ENCODE data around the gene SPAG17.

The SPAG17 gene

GRCh38 chr1:118093017-118093416 lies 92.0 kb downstream of the SPAG17 start:
- TF ChIP-seq, protein P1, sequence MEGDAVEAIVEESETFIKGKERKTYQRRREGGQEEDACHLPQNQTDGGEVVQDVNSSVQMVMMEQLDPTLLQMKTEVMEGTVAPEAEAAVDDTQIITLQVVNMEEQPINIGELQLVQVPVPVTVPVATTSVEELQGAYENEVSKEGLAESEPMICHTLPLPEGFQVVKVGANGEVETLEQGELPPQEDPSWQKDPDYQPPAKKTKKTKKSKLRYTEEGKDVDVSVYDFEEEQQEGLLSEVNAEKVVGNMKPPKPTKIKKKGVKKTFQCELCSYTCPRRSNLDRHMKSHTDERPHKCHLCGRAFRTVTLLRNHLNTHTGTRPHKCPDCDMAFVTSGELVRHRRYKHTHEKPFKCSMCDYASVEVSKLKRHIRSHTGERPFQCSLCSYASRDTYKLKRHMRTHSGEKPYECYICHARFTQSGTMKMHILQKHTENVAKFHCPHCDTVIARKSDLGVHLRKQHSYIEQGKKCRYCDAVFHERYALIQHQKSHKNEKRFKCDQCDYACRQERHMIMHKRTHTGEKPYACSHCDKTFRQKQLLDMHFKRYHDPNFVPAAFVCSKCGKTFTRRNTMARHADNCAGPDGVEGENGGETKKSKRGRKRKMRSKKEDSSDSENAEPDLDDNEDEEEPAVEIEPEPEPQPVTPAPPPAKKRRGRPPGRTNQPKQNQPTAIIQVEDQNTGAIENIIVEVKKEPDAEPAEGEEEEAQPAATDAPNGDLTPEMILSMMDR (IDR thresholded peaks at IDR 0.05; ENCODE audit: borderline replicate concordance, extremely low read depth, low read length, poor library complexity, severe bottlenecking) = no peak
- TF ChIP-seq EZH2 (IDR thresholded peaks at IDR 0.05; ENCODE audit: borderline replicate concordance, low read depth, low read length, severe bottlenecking) = no peak
- Histone ChIP-seq H3K4me1 (ENCODE audit: insufficient read depth, low read length) (no peaks in the 10 kb centered on the region), H3K27ac (ENCODE audit: low read length) (no peak overlapping the region), H3K4me3 (ENCODE audit: low read depth in 1 of 2, low read length in 2 of 2) (no peak overlapping the region), H3K27me3 (ENCODE audit: insufficient read depth, low read length, poor library complexity) (no peaks in the 10 kb centered on the region), H2AFZ (ENCODE audit: low read depth, low read length) (no peak overlapping the region), H3K36me3 (ENCODE audit: insufficient read depth, low read length) (no peaks in the 10 kb centered on the region), H3K9ac (ENCODE audit: low read depth, low read length) (no peak overlapping the region), H4K20me1 (ENCODE audit: insufficient read depth, low read length) (no peaks in the 10 kb centered on the region), H3K4me2 (ENCODE audit: insufficient read depth, low read length) (no peak overlapping the region), H3K9me3 (ENCODE audit: insufficient read depth, low read length, severe bottlenecking) (no peaks in the 10 kb centered on the region), H3K79me2 (ENCODE audit: insufficient read depth, low read length) (no peaks in the 10 kb centered on the region)
- no peak for DNase-seq
- ATAC-seq (ENCODE audit: insufficient read depth, low read depth) = no peak

DNA sequence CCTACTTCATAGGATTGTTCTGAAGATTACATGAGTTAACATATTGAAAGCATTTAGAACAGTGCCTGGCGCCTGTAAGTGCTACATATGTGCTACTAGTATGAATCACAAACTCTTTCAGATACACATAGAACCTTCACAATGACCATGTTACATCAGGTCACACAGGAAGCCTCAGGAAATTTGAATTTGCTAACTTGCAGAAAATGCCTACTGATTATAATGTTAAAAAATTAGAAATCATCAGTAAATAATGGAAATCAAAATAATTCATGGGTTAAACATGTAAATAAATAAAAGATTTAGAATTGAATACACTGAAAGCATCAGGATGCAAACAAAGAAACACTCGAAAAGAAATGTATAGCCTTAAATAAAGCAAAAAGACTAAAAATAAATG lies 94.9 kb downstream of the SPAG17 start:
- no peak overlapping the region for H3K4me2 ChIP-seq (ENCODE audit: insufficient read depth, low read length)
- H3K79me2 ChIP-seq (ENCODE audit: insufficient read depth, low read length) = no peaks in the 10 kb centered on the region
- H3K27me3 ChIP-seq (ENCODE audit: insufficient read depth, low read length, poor library complexity) = no peaks in the 10 kb centered on the region
- no peaks in the 10 kb centered on the region for H3K9me3 ChIP-seq (ENCODE audit: insufficient read depth, low read length, severe bottlenecking)
- no peaks in the 10 kb centered on the region for H3K36me3 ChIP-seq (ENCODE audit: insufficient read depth, low read length)
- H3K9ac ChIP-seq (ENCODE audit: low read depth, low read length) = no peak overlapping the region
- TF ChIP-seq, protein P1 (IDR thresholded peaks at IDR 0.05; ENCODE audit: borderline replicate concordance, extremely low read depth, low read length, poor library complexity, severe bottlenecking) = no peak
- TF ChIP-seq EZH2 (IDR thresholded peaks at IDR 0.05; ENCODE audit: borderline replicate concordance, low read depth, low read length, severe bottlenecking) = no peak
- no peaks in the 10 kb centered on the region for H4K20me1 ChIP-seq (ENCODE audit: insufficient read depth, low read length)
- H3K4me1 ChIP-seq (ENCODE audit: insufficient read depth, low read length) = no peaks in the 10 kb centered on the region
- H3K27ac ChIP-seq (ENCODE audit: low read length) = no peak overlapping the region
- no peak overlapping the region; a peak in 1 of 4 replicates for H3K4me3 ChIP-seq (ENCODE audit: low read depth in 1 of 2, low read length in 2 of 2)
- no peak overlapping the region for H2AFZ ChIP-seq (ENCODE audit: low read depth, low read length)
- ATAC-seq (ENCODE audit: insufficient read depth, low read depth) (no peak), DNase-seq (no peak)

- H3K27me3 ChIP-seq (ENCODE audit: insufficient read depth, low read length, poor library complexity) = no peaks in the 10 kb centered on the region
- H3K27ac ChIP-seq (ENCODE audit: low read length) = no peak overlapping the region
- no peak overlapping the region for H3K4me2 ChIP-seq (ENCODE audit: insufficient read depth, low read length)
- H3K9me3 ChIP-seq (ENCODE audit: insufficient read depth, low read length, severe bottlenecking) = no peaks in the 10 kb centered on the region
- no peaks in the 10 kb centered on the region for H3K4me1 ChIP-seq (ENCODE audit: insufficient read depth, low read length)
- no peak overlapping the region for H3K4me3 ChIP-seq (ENCODE audit: low read depth in 1 of 2, low read length in 2 of 2)
- ATAC-seq (ENCODE audit: insufficient read depth, low read depth) (no peak), DNase-seq (no peak)
- no peak overlapping the region for H2AFZ ChIP-seq (ENCODE audit: low read depth, low read length)
- H3K79me2 ChIP-seq (ENCODE audit: insufficient read depth, low read length) = no peaks in the 10 kb centered on the region
- H3K36me3 ChIP-seq (ENCODE audit: insufficient read depth, low read length) = no peaks in the 10 kb centered on the region
- no peaks in the 10 kb centered on the region for H4K20me1 ChIP-seq (ENCODE audit: insufficient read depth, low read length)
- H3K9ac ChIP-seq (ENCODE audit: low read depth, low read length) = no peak overlapping the region
- TF ChIP-seq, protein P1 (IDR thresholded peaks at IDR 0.05; ENCODE audit: borderline replicate concordance, extremely low read depth, low read length, poor library complexity, severe bottlenecking) = no peak
- TF ChIP-seq EZH2 (IDR thresholded peaks at IDR 0.05; ENCODE audit: borderline replicate concordance, low read depth, low read length, severe bottlenecking) = no peak
These were observed 99.7 kb downstream of the SPAG17 start for GRCh38 chr1:118085365-118085764.

GRCh38 chr1:118084400-118084799 lies 100.6 kb downstream of the SPAG17 start:
- no peak overlapping the region for H2AFZ ChIP-seq (ENCODE audit: low read depth, low read length)
- TF ChIP-seq EZH2 (IDR thresholded peaks at IDR 0.05; ENCODE audit: borderline replicate concordance, low read depth, low read length, severe bottlenecking) = no peak
- TF ChIP-seq, protein P1 (IDR thresholded peaks at IDR 0.05; ENCODE audit: borderline replicate concordance, extremely low read depth, low read length, poor library complexity, severe bottlenecking) = no peak
- no peaks in the 10 kb centered on the region for H3K79me2 ChIP-seq (ENCODE audit: insufficient read depth, low read length)
- no peaks in the 10 kb centered on the region for H3K4me1 ChIP-seq (ENCODE audit: insufficient read depth, low read length)
- DNase-seq (no peak), ATAC-seq (ENCODE audit: insufficient read depth, low read depth) (no peak)
- H3K27ac ChIP-seq (ENCODE audit: low read length) = no peak overlapping the region
- H3K9ac ChIP-seq (ENCODE audit: low read depth, low read length) = no peak overlapping the region
- no peak overlapping the region for H3K4me2 ChIP-seq (ENCODE audit: insufficient read depth, low read length)
- no peaks in the 10 kb centered on the region for H3K36me3 ChIP-seq (ENCODE audit: insufficient read depth, low read length)
- no peaks in the 10 kb centered on the region for H4K20me1 ChIP-seq (ENCODE audit: insufficient read depth, low read length)
- H3K9me3 ChIP-seq (ENCODE audit: insufficient read depth, low read length, severe bottlenecking) = no peaks in the 10 kb centered on the region
- no peak overlapping the region for H3K4me3 ChIP-seq (ENCODE audit: low read depth in 1 of 2, low read length in 2 of 2)
- H3K27me3 ChIP-seq (ENCODE audit: insufficient read depth, low read length, poor library complexity) = no peaks in the 10 kb centered on the region
